Hindlimb muscle (tissue), 1 donor: Measurements from ENCODE around the gene POC1A. TPM values are rescaled to one million over a fixed set of nuclear protein-coding genes. Genes with fewer than 3 reads are reported as not detected.
A peak's percentile ranks its signal among the peaks of the same experiment; 100 is the strongest.

ENCODE experiments used
- DNase-seq: peaks from one replicate; pipeline ENCODE4 v3.0.0-alpha.2; 2013
- polyA plus RNA-seq: library from polyadenylated mRNA; unstranded; fragments of 120-200 nt; gene quantifications from one replicate; pipeline ENCODE4 v1.2.1, GENCODE V29; 2013; ENCODE audit not compliant: insufficient read length

Gene POC1A
- polyA plus RNA-seq, 1 donor: 4.2 TPM

DNA sequence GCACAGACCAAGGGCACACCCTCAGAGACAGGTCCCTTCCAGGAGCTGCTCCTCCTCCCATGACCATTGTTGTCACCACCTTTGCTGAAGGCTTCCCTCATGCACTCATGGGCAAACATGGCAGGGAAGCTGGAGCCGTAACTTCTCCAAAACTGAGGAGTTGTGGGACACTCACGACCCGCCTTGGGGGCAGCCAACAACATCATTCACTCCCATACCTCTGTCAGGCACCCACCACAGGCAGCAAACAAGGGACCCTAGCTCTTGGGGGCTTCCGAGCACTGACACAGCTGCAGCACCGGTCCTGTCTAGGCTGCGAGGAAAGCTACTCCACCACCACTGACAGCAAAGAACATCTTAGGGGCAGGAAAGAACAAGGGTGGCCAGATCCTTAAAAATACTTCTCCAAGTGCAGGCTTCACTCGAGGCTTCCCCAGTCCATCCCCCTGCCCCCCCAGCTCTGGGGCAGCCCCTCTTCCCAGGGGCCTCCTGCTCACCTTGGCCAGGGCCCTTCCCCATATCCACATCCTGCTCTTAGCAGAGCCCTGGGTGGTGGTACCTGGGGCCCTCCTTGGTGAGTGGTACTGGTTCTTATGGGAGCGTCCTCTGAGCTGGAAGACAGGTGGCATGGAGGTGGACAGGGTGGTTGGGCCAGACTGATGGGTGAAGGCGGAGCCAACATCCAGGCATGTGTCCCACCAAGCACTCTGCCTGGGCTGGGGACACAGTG is 69.8 kb downstream of the POC1A start:
- DNase-seq: no peak

DNA sequence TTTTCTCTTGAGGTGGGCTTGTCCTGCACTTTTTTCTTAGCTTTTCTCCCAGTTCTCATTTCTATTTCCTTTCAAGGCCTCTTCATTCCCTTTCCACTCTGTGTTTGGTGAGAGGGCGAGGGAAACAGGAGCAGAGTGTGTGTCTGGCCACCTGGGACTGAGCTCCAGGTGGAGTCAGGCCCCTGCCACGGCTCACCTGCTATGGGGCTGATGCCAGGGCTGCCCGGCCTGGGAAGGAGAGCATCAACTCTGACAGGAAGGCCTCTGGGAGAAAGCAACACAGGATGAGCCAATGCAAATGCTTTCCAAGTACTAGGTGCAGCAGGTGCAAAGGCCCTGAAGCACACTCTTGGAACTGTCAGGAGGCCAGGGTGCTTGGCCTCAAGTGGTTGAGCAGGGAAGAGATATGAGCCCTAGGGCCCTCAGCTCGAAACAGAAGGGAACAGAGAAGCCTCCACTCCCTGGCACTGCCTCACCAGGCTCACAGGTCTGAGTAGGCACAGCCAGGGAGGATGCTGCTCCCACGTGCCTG is 70.6 kb downstream of the POC1A start:
- DNase-seq: no peak

DNA sequence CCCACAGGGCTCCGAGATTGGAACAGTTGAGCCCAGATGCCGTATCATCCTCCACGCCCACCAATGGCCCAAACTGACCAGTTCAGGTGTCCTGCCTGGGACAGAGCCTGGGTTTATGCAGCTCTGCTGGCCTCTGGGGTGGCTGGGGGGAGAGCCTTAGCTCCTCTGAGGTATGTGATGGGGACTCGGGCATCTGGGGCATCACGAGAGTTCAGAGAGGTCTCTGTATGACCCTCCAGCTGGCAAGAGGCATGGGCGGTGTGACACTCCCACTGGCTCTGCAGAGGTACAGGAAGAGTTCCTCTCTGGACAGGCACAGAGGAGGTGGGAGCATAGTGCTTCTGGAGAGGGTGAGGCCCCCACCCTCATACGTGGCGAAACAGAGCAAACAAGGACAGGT is 71.3 kb downstream of the POC1A start:
- DNase-seq: no peak

DNA sequence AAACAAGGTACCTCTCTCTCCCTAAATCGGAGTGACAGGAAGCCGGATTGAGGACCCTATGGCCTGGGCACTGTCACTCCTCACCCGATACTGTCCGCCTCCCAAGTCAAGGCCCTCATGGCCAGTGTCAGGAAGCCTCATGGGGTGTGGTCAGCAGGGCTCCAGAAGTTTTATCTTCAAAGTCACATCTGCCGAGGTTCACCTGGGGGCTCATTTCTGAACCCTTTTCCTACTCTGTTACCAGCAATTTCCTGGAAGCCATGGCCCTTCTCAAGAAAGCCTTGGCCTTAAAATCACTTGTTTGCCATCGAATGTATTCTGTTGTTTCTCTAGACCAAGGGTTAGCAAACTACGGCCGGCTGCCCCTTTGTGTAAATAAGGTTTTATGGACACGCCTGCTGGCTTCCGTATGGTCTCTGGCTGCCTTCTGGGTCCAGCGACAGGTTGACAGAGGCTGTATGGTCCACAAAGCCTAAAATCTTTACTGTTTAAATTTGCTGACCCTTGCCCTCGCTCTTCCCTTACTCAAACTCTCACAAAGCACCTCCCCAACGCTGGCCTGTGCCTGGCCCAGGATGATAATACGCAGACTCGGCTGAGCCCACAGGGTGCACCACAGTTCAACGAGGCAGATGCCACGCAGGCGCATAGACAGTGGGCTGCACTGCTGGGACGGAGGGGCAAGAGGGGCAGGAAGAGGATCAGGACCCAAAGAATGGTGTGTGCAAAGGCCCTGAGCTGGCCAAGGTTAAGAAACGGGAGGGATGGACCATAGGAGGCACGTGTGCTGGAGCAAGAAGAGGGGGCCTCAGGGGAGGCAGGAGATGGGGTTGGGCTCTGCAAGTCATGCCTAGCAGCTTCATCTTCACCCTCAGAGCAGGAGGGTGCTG is 73.1 kb downstream of the POC1A start:
- DNase-seq: no peak

DNA sequence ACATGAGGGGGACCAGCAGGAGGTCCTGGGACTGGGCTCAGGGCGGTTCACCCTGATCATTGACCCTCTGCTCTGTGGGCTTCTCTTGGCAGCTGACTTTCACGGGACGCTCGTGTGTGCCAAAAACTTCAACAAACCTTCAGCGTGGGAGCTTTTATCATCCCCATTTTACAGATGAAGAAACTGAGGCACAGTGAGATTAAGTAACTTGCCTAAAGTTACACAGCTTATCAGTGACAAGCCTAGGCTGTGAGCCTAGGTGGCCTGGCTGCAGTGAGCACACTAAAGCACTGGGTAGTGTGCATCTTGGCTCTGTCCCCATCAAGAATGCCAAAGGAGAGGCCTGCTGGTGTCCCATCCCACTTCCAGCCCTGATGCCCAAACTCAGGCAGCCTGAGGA is 74.3 kb downstream of the POC1A start:
- DNase-seq: no peak

DNA sequence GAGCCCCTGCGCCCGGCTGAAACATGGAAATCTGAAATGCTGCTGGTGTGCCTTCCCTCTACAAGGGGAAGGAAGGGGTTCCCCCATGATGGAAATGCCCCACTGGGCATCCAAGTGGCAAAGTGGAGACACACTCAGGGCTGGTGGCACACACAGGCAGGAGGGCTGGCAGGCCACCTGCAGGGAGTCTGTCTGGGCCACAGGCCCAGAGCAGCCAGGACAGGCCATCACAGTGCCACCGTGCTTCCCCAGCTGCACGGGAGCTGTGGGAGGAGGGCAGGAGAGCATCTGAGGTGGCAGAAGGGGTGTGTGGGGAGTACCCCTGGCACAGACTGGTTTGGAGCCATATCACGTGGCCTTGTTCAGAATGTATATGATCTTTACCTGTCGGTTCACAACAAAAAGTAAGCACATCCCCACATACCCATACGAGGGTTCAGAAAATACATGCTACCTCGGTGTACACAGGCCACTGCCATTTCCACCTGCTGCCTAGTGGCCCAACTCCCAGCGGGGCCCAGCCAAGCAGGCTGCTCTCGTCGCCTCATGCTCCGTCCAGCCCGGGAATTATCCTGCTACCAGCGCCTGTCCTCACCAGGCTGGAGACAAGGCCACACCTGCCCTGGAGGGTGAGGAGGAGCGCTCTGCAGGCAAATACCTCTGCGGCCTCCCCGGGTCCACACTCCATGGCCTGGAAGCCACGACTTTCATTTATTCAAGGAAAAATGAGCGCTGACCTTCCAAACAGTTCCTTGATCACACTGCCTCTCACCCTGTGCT is 75.3 kb downstream of the POC1A start:
- DNase-seq: no peak

DNA sequence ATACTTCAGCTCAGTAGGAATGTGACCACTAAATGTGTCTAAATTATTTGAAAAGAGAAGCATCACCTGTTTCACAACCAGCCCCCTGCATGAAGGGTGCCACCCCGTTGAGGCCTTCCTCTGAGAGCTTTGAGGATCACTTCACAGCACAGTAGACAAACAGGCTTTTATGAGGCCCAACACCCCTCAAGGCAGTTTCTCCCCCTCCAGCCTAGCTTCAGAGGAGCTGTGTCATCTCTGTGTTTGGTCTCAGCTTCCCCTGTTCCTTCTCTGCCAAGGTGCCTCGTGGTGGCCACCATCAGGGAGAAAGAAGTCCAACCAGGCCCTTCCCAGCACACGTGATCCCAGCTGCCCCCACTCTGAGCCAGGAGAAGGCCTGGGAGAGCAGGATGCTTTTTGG is 76.3 kb downstream of the POC1A start:
- DNase-seq: no peak

DNA sequence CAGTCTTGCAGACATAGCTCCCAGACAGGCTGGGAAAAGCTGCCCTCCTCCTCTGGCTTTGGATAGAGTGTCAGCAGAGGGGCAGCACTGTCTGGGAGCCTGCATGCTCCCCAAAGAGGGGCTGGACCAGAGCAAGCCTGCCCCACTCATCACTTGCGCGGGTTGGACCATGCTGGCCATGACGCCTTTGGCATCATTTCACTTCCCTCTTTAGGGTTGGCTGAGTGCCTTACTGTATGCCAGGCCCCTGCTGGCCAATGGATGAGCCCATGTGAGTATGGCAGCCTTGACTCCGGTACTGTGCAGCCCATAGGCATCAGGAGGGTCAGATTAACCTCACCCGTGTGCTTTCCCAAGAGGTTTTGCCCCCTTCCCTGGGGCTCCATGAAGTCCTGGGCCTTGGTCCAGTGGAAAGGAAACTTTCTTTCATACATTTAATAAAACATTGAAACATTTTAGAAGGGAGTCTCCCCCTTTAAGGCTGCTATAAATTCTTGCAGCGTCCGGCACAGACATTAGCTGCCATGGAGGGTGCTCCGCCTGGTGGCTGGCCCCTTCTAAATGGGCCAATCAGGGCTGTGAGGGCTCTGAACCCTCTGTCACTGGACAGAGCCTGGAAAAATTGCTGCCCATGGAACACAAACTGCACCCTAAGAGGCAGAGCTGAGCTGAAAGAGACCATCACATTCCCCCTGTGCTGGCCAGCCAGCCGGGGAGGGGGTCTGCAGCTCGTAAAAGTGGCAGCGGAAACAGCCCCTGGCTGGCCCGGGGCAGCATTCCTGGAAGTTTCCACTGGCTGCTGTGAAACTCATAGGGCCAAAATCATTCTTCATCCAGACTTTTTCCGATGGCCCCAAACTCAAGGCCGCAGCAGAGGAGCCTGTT is 77.1 kb downstream of the POC1A start:
- peak; percentile 82 for DNase-seq

DNA sequence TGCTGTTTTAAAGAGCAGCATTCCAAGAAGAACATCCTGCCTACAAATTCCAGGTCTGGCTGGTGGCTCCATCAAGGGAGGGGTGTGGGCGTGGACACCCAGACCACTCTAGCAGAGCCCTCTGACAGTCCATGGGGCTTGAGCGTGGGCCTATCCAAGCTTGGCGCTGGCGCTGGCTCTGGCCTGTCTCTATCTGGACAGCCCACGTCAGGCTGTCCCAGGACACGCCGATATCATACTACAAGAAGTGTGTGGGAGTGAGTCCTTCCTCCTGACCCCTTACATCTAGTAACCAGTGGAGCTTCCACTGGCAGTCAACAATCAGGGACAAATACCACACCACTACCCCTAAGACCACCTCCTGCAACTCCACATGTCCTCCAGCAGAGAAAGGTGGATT is 80.7 kb downstream of the POC1A start:
- DNase-seq: no peak

DNA sequence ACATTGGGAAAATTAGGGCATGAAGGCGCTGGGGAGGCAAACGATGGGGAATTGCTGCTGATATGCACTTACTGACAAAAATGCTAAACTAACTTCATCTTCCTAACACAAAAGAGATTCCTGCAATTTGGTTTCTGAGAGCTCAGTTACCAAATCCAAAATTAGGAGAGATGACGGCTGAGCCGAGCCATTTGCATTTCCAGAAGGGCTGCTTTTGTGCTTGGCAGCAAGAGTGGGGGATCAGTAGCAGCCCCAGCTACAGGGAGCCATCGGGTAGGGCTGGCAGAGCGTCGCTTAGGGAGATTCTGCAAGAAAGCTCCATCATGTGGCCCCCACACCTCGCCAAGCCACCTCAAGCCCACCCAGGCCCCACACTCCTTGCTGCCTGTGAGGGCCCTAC is 81.8 kb downstream of the POC1A start:
- no peak for DNase-seq

DNA sequence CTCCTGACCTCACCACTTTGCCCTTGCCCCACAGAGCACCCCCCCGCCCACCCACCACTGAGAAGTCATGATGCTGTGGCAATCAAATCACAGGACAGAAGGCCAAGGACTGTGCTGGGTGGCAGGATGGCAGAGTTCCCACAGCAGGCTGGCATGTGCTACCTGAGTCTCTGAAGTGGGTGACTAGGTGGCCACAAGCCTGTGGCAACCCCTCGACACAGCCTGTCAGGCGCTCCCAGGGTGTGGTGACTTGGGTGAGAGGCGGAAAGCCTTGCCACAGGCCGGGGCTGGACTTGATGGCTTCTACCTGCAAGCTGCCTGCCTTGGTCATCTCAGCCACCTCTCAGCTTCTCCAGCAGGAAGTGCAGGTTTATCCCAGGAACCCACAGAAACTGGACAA is 82.2 kb downstream of the POC1A start:
- no peak for DNase-seq

DNA sequence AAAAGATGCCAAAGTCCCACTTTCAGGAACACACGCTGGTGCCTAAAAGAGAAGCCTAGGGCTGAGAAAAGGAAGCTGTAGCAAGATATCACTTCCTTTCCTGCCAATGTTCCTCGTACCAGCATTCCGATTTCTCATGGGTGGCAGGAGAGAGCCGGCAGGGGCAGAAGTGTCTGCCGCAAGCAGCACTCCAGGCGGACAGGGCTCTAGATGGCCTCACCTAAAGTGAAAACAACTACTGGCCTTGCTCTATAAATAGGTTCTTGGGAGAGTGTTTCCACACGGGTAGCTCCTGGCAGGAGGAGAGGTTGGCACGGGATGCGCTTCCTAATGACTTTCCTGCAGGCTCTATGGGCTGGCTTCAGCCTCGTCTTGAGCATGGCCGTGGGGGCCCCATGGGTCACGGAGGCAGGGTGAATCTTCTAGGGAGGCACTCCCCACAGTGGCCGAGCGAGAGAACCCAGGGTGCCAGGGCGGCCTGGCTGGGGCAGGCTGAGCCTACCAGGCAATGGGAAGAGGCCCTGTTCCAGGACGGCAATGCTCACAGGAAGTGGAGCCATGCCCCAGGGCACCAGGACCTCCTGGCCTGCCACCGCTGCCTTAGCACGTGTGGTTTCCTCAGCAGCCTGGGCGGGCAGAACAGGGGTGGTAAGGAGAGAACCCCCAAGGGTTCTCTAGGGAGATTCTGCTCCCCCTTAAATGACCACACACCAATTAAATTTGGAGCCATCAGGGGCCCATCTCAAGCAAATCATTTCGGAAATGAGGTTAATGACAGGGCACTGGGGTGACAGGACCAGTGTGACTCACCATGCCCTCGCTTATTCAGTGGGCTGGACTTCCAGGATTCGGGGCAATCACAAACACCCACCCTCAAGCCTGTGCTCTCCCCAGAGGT is 83.2 kb downstream of the POC1A start:
- DNase-seq: no peak

DNA sequence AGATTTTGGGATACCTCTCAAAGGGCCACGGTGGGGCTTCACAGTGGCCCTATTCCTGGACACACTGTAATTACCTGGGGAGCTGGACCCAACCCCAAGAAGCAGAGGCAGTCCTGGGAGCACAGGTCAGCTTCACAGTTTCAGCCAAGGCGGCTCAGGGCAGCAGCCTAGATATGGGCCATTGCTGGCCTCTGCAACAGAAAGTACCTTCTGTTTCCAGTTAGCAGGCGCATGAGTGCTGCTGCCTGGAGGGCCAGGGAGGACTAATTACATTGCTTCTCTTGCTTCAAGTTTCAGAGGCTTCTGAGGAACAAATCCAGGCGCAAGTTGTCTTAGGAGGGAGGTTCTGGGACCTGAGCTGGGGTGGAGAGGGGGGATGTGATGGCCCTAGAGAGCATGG is 84.4 kb downstream of the POC1A start:
- no peak for DNase-seq

DNA sequence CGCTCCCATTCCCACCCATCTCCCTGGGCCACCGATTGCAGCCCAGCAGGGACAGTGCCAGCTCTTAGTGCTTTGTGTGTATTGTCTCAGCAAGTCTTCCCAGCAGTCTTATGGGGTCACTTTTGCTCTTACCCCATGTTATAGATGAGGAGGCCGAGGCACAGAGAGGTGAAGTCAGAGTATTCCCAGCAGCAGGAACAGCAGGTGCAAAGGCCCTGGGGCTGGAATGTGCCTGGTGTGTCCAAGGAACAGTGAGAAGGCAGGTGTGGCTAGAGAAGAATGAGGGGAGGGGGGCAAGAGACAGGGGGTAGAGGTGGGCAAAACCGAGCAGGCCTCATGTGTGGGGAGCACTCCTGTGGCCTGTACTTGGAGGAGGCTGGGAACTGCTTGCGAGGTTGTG is 85.1 kb downstream of the POC1A start:
- no peak for DNase-seq

DNA sequence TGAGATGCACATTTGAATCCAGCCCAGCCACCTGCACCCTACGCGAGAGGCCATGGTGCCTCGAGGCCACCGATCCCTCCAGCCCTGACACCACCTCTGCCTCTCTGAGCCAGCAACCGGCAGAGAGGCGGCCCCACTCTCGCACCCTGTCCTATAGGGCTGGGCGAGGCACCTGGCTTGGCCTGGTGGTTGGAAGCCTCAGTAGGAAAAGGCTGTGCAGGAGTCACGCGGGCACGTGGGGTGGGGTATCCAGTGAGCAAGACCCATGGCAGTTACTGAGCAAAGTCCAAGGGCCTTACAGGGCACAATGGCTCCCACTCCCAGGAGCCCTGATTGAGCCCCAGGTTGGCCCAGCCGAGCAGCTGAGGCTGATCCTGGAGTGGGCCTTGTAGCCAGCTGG is 85.5 kb downstream of the POC1A start:
- DNase-seq: no peak

DNA sequence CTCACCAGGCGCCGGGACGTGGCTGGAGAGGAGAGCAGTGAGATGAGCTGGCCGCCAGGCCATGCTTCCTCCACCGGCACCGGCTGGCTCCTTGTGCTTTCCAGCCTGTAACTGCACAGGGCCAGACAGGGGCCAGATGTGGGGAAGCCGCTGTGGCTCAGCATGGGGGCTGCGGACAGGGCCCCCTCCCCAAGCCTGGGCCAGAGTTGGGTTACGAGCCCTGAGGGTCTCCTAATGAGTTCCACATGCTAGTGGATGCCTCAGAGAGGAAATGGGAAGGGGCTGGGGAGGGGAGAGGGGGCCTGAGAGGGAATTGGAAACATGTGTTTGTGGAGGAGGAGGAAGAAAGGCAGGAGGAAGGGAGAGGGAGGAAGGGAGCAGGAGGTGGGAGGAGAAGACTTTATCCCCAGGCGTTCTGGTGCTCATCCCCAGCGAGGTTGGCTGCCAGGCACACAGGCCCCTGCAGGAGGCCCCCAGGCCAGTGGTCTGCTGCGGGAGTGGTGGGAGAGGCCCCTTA is 86.1 kb downstream of the POC1A start:
- peak; percentile 84 for DNase-seq

DNA sequence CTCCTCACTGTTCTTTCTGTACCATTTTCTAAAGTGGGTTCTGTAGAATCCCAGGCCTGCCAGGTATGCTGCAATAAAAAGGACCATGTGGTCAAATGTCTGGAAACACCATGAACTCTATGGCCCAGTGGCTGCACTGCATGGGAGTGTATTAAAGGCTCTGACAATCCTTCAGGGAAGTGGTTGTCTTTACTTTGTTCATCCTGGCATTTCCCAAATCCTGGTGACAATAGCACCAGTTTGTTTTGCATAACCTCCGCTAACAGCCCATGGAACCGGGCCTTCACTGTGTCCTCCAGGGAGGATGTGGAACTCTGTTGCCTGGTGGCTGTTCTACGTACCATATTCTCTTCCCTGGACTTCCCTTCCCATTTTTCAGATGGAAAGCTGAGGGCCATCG is 86.7 kb downstream of the POC1A start:
- no peak for DNase-seq

DNA sequence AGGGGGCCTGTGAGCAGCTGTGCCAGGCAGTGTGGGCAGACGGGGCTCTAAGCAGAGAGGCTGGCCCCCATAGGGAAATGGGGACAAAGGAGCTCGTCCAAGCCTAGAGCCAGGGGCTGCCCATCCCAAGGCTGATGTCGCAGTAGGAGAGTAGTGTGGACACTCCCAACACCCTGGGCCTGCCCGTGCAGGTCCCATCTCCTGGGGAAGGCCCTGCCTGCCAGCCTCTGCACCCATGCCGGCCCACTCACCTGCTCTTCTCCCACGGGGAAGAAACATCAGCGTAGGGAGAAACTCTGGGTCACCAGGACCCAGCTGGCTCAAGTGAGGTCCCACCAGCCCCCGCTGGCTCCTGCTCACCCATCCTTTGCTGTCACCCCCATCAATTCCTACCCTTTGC is 87.2 kb downstream of the POC1A start:
- DNase-seq: no peak

DNA sequence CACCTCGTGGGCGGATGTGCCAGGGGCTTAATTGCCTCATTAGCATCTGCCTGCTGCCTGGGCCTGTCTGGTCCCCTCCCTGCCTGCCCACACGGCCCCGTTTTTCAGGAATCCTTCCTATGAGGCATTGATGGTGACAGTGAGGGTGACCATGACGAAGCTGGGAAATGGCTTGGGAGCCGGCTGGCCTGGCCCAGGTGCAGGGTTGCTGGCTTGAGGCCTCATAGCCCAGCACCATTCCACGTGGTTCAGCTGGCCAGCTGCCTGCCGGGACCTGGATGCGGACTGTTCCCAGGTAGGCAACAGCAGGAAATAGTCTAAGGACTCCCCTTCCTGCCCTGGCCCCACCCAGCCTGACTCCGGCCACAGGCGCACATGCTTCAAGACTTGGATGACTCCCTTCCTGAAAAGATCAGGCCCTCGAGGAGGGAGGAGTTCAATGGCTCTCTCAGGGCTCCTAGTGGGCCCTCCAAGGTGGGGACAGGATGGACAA is 88.9 kb downstream of the POC1A start:
- DNase-seq: no peak

DNA sequence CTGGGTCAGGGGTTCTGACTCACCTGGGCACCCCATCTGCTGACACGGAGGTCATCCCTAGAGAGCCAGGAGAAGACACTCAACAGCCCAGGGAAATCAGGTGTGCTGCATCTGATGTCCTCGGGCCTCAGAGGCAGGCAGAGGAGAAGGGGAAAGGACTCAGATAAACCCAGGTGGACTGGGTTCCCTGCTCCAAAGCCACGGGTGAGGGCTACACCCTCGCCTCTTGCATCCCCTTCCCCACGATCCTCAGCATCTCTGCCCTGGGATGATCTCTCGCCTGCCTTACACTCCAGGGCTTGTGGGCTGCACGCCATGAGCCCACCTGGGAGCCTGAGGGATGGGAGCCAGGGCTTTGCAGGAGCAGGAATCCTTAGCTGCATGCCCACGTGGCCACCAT is 89.7 kb downstream of the POC1A start:
- no peak for DNase-seq
